ENCODE results near the gene SSTR3.

The SSTR3 gene

DNA sequence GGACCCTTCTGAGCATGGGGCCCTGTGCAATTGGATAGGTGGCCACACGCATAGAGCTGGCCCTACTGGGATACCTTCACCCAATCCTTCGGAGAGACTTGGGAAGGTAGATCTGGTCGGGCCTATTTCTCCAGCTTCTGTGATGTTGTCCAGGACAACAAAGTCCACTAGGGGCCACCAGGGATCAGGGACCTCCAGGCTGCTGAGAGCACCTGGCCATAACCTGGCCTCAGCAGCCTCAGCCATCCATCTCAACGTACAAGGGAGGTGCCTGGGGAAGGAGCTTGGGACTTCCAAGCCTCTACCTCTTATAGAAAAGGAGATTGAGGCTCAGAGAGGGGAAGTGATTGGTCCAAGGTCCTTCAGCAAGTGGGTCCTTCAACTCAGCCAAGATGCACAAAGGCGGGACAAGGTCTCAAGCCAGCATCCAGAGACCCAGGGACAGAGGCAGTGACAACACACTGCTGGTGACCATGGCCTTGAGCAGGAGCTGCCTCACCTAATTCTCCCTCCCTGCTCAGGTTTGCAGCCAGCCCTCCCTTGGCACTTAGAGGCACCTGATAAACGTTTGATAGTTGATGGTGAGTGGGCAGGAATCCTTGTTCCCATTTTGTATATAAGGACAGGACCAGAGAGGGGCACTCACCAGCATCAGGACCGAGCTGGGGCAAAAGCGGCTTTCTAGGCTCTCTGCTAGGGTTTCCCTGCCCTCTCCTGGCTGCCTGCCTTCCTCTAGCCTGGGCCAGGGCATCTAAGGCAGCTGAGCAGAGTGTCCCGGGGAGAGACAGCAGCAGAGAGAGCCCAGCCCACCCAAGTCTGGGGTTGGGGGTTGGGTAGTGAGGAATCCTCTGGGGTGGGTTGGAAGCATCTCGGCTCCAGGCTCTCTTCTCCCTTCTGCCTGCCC, 27.3 kb upstream of the SSTR3 start:
- TF ChIP-seq, protein P1, sequence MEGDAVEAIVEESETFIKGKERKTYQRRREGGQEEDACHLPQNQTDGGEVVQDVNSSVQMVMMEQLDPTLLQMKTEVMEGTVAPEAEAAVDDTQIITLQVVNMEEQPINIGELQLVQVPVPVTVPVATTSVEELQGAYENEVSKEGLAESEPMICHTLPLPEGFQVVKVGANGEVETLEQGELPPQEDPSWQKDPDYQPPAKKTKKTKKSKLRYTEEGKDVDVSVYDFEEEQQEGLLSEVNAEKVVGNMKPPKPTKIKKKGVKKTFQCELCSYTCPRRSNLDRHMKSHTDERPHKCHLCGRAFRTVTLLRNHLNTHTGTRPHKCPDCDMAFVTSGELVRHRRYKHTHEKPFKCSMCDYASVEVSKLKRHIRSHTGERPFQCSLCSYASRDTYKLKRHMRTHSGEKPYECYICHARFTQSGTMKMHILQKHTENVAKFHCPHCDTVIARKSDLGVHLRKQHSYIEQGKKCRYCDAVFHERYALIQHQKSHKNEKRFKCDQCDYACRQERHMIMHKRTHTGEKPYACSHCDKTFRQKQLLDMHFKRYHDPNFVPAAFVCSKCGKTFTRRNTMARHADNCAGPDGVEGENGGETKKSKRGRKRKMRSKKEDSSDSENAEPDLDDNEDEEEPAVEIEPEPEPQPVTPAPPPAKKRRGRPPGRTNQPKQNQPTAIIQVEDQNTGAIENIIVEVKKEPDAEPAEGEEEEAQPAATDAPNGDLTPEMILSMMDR (IDR thresholded peaks at IDR 0.05; ENCODE audit: low read length), result no peak
- TF ChIP-seq EZH2phosphoT487 (IDR thresholded peaks at IDR 0.05; ENCODE audit: low read length) (no peak), EZH2 (optimal IDR thresholded peaks at IDR 0.05; ENCODE audit: low read depth, low read length) (no peak)
- H3K79me2 ChIP-seq (ENCODE audit: low read length), result peaks cover 97% of the 10 kb centered on the region

DNA sequence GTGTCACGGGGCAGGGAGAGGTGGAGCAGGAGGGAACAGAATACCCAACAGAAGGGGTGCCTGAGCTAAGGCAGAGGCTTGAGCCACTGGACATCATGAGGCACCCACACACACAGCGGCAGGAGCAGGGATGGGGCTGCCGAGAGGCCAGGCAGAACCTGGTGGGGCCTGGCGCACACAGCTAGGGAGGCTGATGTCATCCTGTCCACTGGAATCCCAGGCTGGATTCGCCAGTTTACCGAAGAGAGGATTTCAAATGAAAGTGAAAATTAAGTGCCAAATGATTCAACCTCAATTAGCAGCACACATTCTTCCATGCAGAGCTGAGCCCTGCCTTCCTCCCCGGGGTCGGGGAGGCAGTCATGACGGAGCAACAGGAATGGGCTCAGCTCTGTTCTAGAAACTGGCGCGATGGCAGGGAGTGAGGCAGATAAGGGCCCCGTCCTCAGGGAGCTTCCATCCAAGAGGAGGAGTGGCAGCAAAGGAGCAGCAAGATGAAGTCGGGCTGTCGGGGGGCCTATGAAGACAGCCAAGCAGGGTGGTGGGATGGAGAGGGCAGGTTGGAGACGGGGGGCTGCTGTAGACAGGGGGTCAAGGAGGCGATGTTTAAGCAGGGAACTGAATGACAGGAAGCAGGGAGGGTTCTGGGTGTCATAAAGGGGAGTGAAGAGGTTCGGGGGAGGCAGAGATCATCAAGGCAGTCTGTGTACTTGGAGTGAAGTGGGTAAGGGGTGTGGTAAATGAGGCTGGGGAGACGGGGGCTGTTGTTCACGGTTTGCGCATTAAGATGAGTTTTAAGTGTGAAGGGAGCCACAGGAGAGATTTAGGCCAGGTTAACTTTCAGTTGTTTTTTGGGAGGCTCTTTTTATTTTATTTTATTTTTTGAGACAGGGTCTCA, 25.3 kb upstream of the SSTR3 start:
- Histone ChIP-seq H3K27ac (ENCODE audit: low read length) (peak overlapping the region; percentile 5; the same call in 1 of the 2 replicates), H3K9me3 (replicated peaks; ENCODE audit: insufficient read depth, low read length) (no peaks in the 10 kb centered on the region), H3K27me3 (replicated peaks; ENCODE audit: insufficient read depth, low read length) (no peaks in the 10 kb centered on the region), H3K4me2 (ENCODE audit: low read depth, low read length) (peak overlapping the region; percentile 26; the same call in 1 of the 2 replicates), H3K9me2 (replicated peaks; ENCODE audit: insufficient read depth, low read length) (no peaks in the 10 kb centered on the region), H3K4me1 (ENCODE audit: low read length) (peaks cover 85% of the 10 kb centered on the region), H3K9ac (ENCODE audit: low read length) (no peak overlapping the region), H2AFZ (ENCODE audit: low read length) (no peak overlapping the region), H3K79me2 (ENCODE audit: low read length) (peaks cover 98% of the 10 kb centered on the region), H3K4me3 (ENCODE audit: low read length) (no peak overlapping the region), H3K36me3 (replicated peaks; ENCODE audit: insufficient read depth, low read length) (peaks cover 19% of the 10 kb centered on the region), H4K20me1 (ENCODE audit: insufficient read depth, low read length) (0 out of 2 replicates have a peak, but pooled peaks cover 4% of the 10 kb centered on the region), H3F3A (ENCODE audit: insufficient read depth, low read length) (peaks cover 68% of the 10 kb centered on the region)
- TF ChIP-seq, protein P1 (IDR thresholded peaks at IDR 0.05; ENCODE audit: low read length), result no peak
- TF ChIP-seq EZH2phosphoT487 (IDR thresholded peaks at IDR 0.05; ENCODE audit: low read length) (no peak), EZH2 (optimal IDR thresholded peaks at IDR 0.05; ENCODE audit: low read depth, low read length) (no peak)
- no peak for DNase-seq

More for the DNA sequence above, 27.3 kb upstream of the SSTR3 start:
- Histone ChIP-seq H3K4me1 (ENCODE audit: low read length) (peaks cover 70% of the 10 kb centered on the region), H3K9me2 (replicated peaks; ENCODE audit: insufficient read depth, low read length) (no peaks in the 10 kb centered on the region), H3F3A (ENCODE audit: insufficient read depth, low read length) (peaks cover 70% of the 10 kb centered on the region), H3K9ac (ENCODE audit: low read length) (no peak overlapping the region; the same call in 1 of the 2 replicates), H3K9me3 (replicated peaks; ENCODE audit: insufficient read depth, low read length) (no peaks in the 10 kb centered on the region), H3K4me3 (ENCODE audit: low read length) (no peak overlapping the region), H3K36me3 (replicated peaks; ENCODE audit: insufficient read depth, low read length) (peaks cover 19% of the 10 kb centered on the region), H3K27ac (ENCODE audit: low read length) (peak overlapping the region; percentile 14; the same call in 1 of the 2 replicates), H3K27me3 (replicated peaks; ENCODE audit: insufficient read depth, low read length) (no peaks in the 10 kb centered on the region), H4K20me1 (ENCODE audit: insufficient read depth, low read length) (0 out of 2 replicates have a peak, but pooled peaks cover 4% of the 10 kb centered on the region), H3K4me2 (ENCODE audit: low read depth, low read length) (peak overlapping the region; percentile 26; the same call in 1 of the 2 replicates), H2AFZ (ENCODE audit: low read length) (no peak overlapping the region)
- DNase-seq, result no peak

DNA sequence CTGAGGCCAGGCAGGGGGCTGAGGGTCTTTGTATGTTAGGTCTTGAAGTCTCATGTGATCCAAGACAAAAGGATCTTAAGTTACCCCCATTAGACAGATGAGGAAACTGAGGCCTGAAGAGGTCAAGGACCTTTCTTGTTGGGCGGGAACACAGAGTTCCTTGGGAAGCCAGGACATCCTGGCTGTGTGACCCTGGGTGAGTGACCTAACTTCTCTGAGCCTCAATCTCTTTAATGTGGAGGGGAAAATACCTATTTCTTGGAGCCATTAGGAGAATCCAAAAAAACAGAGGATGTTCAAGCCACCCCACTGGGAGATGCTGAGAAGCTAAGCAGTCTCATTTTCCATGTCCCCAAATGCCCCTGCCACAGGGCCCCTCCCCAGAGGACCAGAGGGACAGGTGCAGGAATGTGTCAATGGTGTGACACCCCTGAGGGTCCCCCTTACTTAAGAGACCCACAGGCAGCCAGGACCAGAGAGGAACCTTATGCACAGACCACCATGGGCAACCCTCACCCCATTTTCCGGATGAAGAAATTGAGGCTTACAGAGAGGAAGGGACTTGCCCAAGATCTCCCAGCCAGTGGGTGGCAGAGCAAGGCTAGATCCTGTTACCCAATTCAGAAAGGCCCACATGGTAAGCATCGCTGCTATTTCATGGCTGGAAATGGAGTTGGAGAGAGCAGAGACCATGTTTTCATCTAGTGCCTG, 23.8 kb upstream of the SSTR3 start:
- Histone ChIP-seq H3K27ac (ENCODE audit: low read length) (peak overlapping the region; percentile 34; the same call in 1 of the 2 replicates), H3K9me2 (replicated peaks; ENCODE audit: insufficient read depth, low read length) (no peaks in the 10 kb centered on the region), H3K9me3 (replicated peaks; ENCODE audit: insufficient read depth, low read length) (no peaks in the 10 kb centered on the region), H3K36me3 (replicated peaks; ENCODE audit: insufficient read depth, low read length) (peaks cover 13% of the 10 kb centered on the region), H2AFZ (ENCODE audit: low read length) (no peak overlapping the region), H3K9ac (ENCODE audit: low read length) (no peak overlapping the region), H3F3A (ENCODE audit: insufficient read depth, low read length) (peaks cover 73% of the 10 kb centered on the region), H3K4me3 (ENCODE audit: low read length) (no peak overlapping the region), H3K79me2 (ENCODE audit: low read length) (peaks cover 98% of the 10 kb centered on the region), H3K27me3 (replicated peaks; ENCODE audit: insufficient read depth, low read length) (no peaks in the 10 kb centered on the region), H4K20me1 (ENCODE audit: insufficient read depth, low read length) (0 out of 2 replicates have a peak, but pooled peaks cover 4% of the 10 kb centered on the region), H3K4me2 (ENCODE audit: low read depth, low read length) (peak overlapping the region; percentile 16; the same call in 1 of the 2 replicates), H3K4me1 (ENCODE audit: low read length) (peaks cover 89% of the 10 kb centered on the region)
- no peak for TF ChIP-seq EZH2phosphoT487 (IDR thresholded peaks at IDR 0.05; ENCODE audit: low read length)
- TF ChIP-seq, protein P1 (IDR thresholded peaks at IDR 0.05; ENCODE audit: low read length), result no peak
- no peak for TF ChIP-seq EZH2 (optimal IDR thresholded peaks at IDR 0.05; ENCODE audit: low read depth, low read length)
- no peak for DNase-seq

All from MM.1S (cell line).